Stimulated activated CD4-positive, alpha-beta T cell treated with anti-CD3 and anti-CD28 coated beads, Interleukin-2, amount 100 ng/mL, for 48 hours (primary cell): ENCODE data around the gene TMEM119.
"Not testable (repeated sequence)": the region's sequence is repeated elsewhere in the genome, so short reads cannot be mapped to it uniquely, and the experiment has no call there.

Experiments
- DNase-seq, 2 donors: peaks; one replicate each; pipeline ENCODE4 v3.0.0-alpha.2; 2020

Gene TMEM119

DNA sequence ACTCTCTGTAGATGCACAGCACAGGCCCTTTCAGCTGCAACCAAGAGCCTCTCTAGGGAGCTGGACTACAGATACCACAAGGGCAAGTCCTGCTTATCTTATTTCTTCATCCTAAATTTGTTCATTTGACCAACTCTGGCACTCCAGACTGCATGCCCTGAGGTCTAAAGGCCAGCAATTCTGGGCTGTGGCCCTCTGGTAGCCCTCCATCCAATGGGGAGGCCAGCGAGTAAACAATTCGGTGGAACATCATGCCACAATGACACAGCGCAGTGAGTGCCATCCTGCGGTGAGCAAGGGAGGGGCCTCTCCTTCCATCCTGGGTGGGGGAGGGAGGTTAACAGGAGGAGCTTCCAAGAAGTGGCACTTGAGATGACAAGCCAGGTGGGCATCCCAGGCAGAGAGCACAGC is 36.5 kb upstream of the TMEM119 start:
- DNase-seq, result no peak

DNA sequence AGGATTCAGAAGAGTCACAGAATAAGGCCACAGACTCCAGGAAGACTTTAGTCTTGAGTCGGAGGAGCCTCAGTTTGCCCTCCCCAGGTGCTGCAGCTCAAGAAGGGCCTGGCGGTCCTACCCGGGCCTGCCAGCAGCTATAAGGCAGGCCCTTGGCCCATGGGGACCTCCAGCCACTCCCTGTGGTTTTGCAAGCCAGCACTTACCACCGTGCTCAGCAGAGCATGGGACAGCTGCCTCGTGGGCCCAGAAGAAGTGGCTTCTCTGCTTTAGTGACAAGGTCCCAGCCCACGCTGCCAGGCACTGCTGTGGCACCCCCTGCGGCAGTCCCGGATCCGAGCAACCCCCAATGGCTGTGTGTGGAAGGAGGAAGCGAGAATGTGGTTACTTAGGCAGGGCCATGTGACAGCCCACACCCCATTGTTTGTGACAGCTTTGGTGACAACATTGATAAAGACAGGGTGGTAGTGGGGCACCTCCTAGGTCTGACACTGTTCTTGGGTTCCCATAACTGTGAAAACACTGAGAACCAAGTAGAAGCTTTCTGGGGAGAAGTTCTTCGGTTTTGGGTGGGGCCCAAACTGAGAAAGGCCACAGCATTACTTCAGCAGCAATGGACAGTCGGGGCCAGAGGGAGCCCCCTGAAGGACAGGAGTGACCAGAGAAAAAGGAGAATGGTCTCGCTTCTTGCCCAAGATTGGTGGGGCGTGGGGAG is 35.8 kb upstream of the TMEM119 start, which contains the start of gene SELPLG:
Gene SELPLG, minus strand, starts transcription at position 361 of the 715 bp plus-strand sequence. CDS start 9,587 bp downstream, outside the sequence.
- DNase-seq, result peak; percentile 55 to 69

DNA sequence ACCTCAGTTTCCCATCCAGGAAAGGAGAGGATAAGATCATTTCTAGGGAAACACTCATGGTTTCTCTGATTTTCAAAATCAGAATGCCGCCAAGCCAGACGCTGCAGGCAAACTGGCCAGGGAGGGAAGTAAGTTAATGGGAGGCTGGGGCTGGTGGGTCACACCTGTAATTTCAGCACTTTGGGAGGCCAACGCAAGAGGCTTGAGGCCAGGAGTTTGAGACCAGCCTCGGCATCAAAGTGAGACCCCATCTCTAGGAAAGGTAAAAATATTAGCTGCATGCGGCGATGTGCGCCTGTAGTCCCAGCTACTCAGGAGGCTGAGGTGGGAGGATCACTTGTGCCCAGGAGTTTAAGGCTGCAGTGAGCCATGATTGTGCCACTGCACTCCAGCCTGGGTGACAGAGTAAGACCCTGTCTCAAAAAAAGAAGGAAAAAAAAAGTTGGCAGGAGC is 35.2 kb upstream of the TMEM119 start:
- no peak for DNase-seq

DNA sequence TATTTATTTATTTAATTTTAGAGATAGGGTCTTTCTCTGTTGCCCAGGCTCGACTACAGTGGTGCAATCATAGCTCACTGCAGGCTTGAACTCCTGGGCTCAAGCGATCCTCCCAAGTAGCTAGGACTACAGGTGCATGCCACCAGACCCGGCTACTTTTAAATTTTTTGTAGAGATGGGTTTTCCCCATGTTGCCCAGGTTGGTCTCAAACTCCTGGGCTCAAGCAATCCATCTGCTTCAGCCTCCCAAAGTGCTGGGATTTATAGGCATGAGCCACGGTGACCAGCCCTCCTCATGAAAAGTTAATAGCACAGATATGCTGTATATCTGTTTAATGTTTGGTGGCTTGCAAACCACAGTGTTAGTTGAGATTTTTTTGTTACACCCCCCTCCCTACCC is 33.4 kb upstream of the TMEM119 start:
- DNase-seq, result not testable (repeated sequence)

DNA sequence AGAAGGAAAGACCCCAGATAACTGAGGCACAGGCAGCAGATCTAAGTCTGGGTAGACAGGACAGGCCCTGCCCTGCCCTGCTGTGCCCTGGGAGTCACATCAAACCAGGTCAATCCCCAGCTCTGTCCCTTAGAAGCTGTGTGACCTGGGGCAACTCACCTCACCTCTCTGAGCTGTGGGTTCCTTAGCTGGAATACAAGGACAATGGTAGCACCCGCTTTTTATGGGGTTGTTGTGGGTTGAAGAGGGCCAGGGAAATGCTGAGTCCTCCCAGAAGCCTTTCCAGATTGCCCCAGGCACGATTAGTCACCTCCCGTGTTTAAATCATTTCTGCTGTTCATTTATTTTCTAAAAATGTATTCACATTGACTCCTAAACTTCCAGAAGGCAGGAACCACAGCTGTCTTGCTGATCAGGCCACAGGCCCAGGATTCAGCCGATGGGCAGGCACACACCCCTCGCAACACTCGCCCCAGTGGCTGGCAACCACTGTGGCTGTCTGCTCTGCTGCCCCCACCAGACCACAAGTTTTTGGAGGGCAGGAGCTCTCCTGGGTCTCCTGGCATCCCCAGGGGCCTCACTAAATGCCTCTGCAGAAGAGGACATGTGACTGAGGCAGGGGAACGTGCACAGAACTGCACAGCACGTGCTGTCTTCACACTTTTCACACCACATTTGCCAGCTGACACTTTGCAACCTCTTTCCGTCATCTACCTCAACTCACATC is 32.8 kb upstream of the TMEM119 start:
- DNase-seq, result no peak

DNA sequence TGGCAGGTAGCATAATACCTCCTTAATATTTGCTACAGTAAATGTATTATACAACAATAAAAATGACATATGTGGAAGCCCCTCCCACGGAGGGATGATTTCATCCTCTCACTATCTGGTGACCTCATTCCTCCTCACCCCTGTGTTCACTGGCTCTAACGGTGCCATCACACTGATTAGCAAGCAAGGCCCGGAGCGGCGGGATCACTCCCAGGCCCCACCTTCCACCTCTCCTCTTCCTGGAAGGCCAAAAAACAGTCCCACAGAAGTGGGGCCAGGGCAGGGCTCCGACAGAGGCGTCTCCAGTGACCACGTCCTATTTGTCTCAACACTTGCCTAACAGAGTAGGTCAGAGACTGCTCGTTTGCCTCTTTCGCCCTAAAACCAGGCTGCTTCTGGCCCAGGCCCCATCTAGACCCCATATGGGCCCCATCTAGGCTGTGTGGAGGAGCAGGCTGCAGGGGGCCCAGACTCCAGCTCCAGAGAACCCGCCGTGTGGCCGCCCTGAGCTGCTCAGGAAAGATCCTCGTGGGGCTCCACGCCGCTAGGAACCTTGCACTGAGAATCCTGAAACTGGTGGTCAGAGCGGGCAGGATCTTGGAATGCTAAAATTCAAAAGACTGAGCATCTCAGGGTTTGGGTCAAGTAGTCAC is 32.1 kb upstream of the TMEM119 start:
- DNase-seq, result peak; percentile 40 to 51

DNA sequence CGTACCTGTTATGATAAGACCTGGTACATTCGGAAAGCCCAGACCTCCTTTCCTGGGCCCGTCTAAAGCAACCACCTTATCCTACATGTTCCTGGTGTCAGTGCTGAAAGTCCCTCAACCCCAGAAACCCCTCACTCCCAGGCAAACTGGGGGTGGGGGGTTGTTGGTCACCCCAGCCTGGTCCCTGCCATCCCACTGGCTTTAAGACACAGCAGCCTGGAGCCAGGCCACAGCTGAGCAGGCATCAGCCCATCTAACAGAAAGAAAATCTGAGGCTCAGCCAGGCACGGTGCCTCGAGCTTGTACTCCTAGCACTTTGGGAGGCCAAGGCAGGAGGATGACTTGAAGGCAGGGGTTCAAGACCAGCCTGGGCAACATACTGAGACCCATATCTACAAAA is 31.3 kb upstream of the TMEM119 start:
- DNase-seq, result no peak

DNA sequence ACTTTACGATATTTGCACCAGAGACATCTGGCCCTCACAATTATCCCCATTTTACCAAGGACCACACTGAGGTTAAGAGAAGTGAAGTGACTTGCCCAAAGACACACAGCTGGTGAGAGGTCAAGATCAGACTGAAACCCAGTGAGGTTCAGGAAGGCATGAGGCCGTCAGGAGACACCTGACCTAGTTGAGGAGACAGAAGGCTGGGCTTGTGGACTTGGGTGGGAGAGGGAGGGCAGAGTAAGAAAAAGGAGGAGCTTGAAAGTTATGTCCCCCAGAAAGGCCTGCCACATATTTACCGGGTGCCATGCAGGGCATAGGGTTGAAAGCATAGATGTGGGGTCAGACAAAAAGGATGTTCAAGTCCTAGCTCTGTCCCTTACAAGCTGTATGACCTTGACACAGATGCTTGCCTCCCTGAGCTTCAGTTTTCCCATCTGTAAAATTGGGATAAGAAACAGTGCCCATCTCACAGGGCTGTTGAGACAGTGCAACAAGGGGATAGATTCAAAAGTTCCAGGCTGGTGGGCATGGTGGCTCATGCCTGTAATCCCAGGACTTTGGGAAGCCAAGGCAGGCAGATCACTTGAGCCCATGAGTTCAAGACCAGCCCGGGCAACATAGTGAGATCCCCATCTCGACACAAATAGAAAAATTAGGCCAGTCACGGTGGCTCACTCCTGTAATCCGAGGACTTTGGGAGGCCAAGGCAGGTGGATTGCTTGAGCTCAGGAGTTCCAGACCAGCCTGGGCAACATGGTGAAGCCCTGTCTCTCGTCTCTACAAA is 29.4 kb upstream of the TMEM119 start:
- DNase-seq, result no peak

DNA sequence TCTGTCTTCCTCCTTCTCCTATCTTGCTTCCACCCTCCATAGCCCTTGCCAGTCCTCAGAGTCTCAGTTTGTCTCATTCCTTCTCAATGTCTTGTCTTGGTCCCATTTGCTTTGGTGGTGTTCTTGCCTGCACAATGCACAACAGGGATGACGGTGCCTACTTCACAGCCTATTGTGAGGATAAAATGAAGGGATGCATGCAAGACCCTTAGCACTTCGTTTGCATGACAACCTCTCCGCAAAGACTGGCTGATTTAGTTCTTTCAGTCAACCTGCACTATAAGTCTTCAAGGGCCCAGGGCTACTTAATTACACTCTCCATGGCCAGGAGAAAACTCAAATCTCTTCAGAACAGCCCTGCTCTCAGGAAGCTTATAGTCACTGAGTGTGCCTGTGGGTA is 27.3 kb upstream of the TMEM119 start:
- DNase-seq, result no peak

DNA sequence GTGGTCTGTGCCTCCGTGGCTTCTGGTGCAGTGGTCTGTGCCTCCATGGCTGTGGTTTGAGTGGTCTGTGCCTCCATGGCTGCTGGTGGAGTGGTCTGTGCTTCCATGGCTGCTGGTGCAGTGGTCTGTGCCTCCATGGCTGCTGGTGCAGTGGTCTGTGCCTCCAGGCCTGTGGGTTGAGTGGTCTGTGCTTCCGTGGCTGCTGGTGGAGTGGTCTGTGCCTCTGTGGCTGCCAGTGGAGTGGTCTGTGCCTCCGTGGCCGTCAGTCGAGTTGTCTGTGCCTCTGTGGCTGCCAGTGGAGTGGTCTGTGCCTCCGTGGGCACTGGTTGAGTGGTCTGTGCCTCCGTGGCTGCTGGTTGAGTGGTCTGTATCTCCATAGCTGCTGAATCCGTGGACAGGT is 25.7 kb upstream of the TMEM119 start:
- DNase-seq, result no peak

DNA sequence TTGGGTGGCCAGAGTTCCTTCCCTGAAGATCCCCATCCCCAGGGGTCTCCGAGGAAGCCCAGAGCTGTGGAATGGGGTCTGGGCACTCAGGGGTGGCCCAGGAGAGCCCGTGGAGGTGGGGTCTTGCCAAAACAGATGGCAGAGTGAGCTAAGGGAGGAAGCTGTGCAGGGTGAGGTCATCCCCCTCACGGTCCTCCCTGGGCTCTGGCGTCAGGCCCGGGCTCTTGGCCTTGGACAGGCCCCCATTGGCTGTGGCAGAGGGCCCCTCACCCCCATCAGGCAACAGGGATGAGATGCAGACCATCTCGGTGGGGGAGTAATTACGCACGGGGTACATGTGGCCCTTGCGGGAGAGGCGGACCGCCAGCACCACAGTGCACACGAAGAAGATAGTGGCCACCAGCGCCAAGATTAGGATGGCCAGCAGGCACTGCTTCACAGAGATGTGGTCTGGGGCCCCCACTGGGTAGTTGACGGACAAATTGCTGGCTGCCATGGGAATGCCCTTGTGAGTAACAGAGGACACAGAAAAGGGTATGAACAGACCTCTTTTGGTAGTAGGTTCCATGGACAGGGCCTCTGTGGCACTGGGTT is 25.1 kb upstream of the TMEM119 start:
- DNase-seq, result no peak

DNA sequence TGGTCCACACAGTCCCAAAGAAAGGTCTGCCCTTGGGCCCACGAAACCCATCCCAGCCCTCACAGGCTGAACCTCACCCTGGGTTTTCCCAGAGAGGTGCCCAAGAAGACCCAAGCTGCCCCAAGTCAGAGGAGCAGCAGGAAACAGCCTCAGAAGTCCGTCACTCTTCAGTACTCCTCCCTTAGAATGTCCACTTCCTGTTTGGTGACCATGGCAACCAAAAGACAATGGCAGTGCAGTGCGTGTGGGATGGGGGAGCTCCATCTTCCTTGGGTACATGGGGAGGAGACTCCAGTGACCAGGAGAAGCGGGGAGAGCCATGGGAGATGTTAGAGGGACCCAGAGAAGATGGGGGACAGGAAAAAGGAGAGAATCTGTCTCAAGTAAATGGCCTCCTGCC is 24.5 kb upstream of the TMEM119 start:
- DNase-seq, result no peak

DNA sequence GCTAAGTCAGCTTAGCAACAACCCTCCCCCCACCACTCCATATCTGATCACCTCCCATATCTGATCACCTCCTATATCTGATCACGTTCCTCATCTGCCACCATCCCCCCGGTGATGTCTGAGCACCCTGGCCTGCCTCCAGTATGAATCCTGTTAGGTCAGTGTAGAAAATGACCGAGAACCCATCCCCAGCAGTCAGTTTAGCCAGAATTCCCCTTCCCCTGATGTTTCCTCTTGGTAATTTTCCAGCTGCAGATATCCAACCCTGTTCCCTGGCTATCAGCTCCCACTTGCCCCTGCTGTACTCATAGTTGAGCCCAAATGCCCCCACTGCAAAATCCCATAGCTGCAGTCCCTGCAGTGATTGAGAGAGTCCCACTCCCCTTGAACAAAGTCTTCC is 23.3 kb upstream of the TMEM119 start:
- no peak for DNase-seq

DNA sequence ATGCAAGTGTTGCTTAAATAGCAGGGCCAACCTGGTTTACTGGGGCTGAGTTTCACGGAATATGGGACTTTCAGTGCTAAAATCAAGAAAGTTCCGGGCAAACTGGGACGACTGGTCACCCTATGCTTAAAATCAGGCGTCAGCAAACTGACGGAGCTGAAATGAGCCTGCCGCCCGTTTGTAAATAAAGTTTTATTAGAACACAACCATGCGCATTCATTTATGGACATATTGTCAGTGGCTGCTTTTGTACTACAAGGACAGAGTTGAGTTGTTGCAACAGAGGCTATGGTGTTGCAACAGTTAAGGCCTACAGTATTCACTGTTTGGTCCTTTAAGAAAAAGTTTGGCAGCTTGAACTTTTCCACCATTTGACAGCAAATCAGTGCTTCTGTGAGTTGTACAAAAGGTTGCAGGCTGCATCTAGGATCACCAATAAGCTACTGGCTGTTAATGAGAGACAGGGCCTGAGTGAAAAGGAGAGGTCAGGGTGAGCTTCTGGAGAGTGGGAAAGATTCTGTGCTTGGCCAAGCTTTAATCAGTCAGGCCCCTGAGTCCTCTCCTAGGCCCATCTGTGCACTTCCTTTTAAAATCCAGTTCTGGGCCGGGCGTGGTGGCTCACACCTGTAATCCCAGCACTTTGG is 22.5 kb upstream of the TMEM119 start:
- no peak for DNase-seq

DNA sequence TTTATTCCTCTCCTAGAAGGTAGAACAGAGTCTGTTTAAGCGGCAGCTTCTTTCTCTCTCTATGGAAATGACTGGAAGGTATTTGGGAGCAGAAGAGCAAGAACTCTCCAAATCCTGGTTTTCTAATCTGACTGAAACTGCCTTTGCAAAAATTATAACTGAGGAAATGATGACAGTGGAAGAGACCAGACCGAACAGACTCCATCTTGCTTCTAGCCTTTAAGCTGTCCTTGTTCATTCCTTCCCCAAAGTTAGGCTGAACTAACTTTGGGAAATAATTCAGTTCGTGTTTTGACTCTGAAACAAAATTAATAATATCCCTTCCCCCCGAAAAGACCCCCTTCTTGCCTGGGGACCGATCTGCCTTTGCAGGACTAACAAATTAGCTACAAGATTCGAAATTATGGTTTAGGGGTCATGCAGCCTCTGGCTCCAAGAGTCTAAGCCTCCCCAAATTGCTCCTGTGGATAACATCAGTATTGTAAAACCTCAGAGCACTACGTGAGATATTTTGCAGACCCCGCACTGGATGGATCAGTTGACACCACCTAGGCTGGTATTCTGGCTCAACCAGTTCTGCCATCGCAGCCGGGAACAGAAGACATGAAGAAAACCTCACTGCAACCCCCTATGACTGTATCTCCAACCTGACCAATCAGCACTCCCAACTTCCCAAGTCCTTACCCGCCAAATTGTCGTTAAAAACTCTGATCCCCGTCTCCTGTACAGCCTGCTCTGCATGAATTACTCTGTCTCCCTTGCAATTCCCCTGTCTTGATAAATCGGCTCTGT is 21.7 kb upstream of the TMEM119 start:
- no peak for DNase-seq

DNA sequence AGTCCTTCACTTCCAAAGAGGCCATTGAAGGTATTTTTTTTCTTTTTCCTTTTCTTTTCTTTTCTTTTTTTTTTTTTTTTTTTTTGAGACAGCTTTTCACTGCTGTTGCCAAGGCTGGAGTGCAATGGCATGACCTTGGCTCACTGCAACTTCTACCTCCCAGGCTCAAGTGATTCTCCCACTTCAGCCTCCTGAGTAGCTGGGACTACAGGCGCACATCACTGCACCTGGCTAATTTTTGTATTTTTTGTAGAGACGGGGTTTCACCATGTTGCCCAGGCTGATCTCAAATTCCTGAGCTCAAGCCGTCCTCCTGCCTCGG is 21.0 kb upstream of the TMEM119 start:
- not testable (repeated sequence) for DNase-seq

DNA sequence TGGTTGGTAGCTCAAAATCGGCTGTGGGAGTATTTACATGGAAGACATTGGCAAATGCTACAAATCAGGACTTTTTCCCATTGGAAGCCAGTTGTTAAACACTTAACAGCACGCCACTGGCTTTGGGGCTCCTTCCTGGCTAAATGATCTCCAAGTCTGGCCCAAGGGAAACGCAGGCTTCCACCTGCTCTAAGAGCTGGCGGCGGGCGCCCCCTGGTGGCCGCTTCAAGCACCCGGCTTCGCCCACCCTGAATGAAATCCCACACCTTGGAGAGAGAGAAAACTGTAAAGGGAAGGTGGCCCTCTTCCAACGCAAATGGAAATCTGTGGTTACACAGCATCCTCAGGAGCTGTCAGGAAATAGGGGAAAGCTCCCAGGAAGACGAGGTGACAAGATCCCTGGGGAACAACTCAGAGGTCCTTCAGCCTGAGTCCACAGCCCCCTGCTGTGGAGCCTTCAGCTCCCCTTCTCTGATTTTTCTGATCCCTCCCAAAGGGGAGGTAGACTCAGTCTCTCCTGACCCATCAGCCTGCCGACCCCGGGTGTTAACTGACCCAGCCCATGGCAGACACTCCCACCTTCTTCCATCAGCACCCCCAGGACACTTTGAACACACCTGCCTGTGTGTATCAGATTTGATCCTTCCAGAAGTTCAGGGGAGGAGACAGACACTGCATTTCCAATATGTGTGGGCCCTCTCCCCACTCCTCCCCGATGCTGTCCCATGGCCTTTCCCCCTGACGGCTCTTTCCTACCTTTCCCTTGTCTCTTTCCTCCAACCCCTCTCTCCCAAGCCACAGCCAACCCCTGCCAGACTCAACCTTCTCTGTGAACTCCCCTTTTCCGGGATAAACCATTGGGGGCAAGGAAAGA is 20.4 kb upstream of the TMEM119 start:
- DNase-seq, result peak; percentile 74 to 78

DNA sequence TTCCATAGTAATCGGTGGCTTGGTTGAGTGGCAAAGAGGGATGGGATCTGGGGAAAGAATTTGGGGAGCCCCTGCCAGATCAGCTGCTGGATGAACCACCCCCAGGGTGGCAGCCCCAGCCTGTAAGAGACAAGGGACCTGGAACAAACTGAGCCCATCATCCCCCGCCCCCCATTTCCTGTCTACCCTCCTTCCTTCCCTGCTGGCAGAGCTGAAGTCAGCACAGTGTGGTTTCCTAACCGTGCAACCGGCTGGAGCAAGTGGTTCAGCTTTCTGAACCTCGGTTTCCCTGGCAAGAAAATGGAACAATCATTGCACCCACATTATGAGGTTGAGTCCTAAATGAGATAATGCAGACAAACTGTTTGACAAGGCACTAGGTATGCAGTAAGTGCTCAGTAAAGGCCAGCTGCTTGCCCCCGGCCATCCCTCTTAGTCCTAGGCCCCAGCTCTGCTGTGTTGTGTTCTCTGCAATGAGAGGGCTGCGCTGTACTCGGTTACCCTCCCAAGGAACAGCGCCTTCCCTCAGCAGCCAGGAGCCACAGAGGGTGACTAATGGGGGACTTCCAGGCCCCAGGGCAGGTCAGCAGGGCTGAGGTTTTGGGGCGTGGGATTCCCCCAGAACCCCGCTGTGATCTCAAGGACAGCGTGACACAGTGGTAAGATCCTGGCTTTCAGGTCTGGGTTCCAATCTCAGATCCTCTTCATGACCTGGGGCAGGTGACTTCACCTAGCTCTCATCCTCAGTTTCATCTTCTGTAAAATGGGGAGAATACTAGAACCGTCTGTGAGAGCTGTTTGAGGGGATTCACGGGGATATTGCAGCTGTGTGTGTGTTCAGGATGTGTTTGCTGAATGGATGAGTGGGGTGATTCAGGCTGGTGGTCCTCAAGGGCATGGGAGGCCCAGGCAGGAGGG is 19.3 kb upstream of the TMEM119 start:
- DNase-seq, result peak; percentile 60 to 74

DNA sequence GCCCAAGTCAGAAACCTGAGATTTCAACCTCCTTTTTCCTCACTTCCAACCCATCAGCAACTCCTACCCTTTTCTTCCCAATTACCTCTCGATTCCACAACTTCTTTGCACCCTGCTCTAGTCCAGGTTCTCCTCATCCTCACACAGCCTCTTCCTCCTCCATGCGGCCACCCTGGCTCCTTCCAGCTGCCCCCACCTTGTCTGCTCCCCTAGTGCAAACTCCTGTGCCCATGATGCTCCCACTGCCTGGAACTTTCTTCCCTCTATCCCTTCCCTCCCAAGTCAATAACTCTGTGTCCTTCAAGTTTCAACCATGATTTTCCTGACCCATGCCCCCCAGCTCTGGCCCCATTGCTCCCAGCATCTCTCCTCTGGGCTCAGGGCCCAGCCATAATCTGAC is 18.5 kb upstream of the TMEM119 start:
- DNase-seq, result no peak
